Measurements from ENCODE around the gene SMC1B. TPM values are rescaled to one million over a fixed set of nuclear protein-coding genes. Genes with fewer than 3 reads are reported as not detected.
"Not testable (repeated sequence)": the region's sequence is repeated elsewhere in the genome, so short reads cannot be mapped to it uniquely, and the experiment has no call there.

Gene SMC1B
- total RNA-seq, 3 donors from 2014 or later: not detected

GRCh38 chr22:45359627-45360026, 53.8 kb downstream of the SMC1B start:
- H3K27me3 ChIP-seq: no peaks in the 10 kb centered on the region
- H3K4me1 ChIP-seq: no peaks in the 10 kb centered on the region
- H3K4me3 ChIP-seq: no peak overlapping the region
- intact Hi-C loops (cut with DNase I; ENCODE audit: low total_unique reads): no loop called here
- no peak overlapping the region for H3K27ac ChIP-seq
- no peak for DNase-seq (ENCODE audit: low spot score in 2 of 2)
- TF ChIP-seq, protein P1, sequence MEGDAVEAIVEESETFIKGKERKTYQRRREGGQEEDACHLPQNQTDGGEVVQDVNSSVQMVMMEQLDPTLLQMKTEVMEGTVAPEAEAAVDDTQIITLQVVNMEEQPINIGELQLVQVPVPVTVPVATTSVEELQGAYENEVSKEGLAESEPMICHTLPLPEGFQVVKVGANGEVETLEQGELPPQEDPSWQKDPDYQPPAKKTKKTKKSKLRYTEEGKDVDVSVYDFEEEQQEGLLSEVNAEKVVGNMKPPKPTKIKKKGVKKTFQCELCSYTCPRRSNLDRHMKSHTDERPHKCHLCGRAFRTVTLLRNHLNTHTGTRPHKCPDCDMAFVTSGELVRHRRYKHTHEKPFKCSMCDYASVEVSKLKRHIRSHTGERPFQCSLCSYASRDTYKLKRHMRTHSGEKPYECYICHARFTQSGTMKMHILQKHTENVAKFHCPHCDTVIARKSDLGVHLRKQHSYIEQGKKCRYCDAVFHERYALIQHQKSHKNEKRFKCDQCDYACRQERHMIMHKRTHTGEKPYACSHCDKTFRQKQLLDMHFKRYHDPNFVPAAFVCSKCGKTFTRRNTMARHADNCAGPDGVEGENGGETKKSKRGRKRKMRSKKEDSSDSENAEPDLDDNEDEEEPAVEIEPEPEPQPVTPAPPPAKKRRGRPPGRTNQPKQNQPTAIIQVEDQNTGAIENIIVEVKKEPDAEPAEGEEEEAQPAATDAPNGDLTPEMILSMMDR (IDR thresholded peaks at IDR 0.05): no peak
- TF ChIP-seq POLR2AphosphoS5 (IDR thresholded peaks at IDR 0.05) (no peak), POLR2A (IDR thresholded peaks at IDR 0.05) (no peak)
- no peaks in the 10 kb centered on the region for H3K9me3 ChIP-seq
- H3K36me3 ChIP-seq: no peaks in the 10 kb centered on the region

- no peaks in the 10 kb centered on the region for H3K36me3 ChIP-seq
- H3K27ac ChIP-seq: no peak overlapping the region
- no peaks in the 10 kb centered on the region for H3K27me3 ChIP-seq
- no peaks in the 10 kb centered on the region for H3K4me1 ChIP-seq
- intact Hi-C loops (cut with DNase I; ENCODE audit: low total_unique reads): no loop called here
- DNase-seq (ENCODE audit: low spot score in 2 of 2): no peak
- H3K9me3 ChIP-seq: no peaks in the 10 kb centered on the region
- TF ChIP-seq POLR2AphosphoS5 (IDR thresholded peaks at IDR 0.05): no peak
- TF ChIP-seq POLR2A (IDR thresholded peaks at IDR 0.05): no peak
- TF ChIP-seq, protein P1 (IDR thresholded peaks at IDR 0.05): no peak
- H3K4me3 ChIP-seq: no peak overlapping the region
Measured at GRCh38 chr22:45358127-45358526, 55.3 kb downstream of the SMC1B start.

GRCh38 chr22:45357490-45357889, 55.9 kb downstream of the SMC1B start:
- intact Hi-C loops (cut with DNase I; ENCODE audit: low total_unique reads): no loop called here
- no peak overlapping the region for H3K4me3 ChIP-seq
- H3K27me3 ChIP-seq: no peaks in the 10 kb centered on the region
- no peak for DNase-seq (ENCODE audit: low spot score in 2 of 2)
- no peaks in the 10 kb centered on the region for H3K9me3 ChIP-seq
- H3K27ac ChIP-seq: no peak overlapping the region
- H3K36me3 ChIP-seq: no peaks in the 10 kb centered on the region
- no peaks in the 10 kb centered on the region for H3K4me1 ChIP-seq
- TF ChIP-seq POLR2A (IDR thresholded peaks at IDR 0.05): no peak

DNA sequence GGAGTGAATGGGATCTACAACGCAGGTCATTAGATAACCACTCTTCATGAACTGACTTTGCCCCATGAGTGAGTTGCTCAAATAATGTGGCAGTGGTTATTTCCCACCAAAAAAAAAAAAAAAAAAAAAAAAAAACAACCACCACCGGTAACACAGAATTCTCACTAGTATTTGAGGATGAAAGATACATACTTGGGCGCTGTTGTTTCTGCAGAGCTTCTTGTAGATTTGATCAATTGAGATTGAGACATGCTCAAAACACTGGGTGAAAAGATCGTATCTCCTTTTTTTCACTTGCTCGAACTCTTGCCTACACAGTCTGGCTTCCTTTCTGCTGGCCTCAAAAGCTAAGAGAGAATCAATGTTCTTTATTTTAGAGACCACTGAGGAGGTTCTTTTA, 59.6 kb downstream of the SMC1B start:
- Histone ChIP-seq H3K4me3 (no peak overlapping the region), H3K9me3 (no peaks in the 10 kb centered on the region), H3K27ac (no peak overlapping the region), H3K36me3 (no peaks in the 10 kb centered on the region), H3K27me3 (no peaks in the 10 kb centered on the region), H3K4me1 (no peaks in the 10 kb centered on the region)
- intact Hi-C loops (cut with DNase I; ENCODE audit: low total_unique reads): no loop called here
- DNase-seq (ENCODE audit: low spot score in 2 of 2): no peak
- TF ChIP-seq POLR2A (IDR thresholded peaks at IDR 0.05) (no peak), POLR2AphosphoS5 (IDR thresholded peaks at IDR 0.05) (no peak)
- TF ChIP-seq, protein P1 (IDR thresholded peaks at IDR 0.05): no peak

- H3K4me3 ChIP-seq; H3K27me3 ChIP-seq; H3K9me3 ChIP-seq; H3K36me3 ChIP-seq; DNase-seq (ENCODE audit: low spot score in 2 of 2); H3K27ac ChIP-seq; intact Hi-C loops (cut with DNase I; ENCODE audit: low total_unique reads); H3K4me1 ChIP-seq: not testable (repeated sequence)
Measured at GRCh38 chr22:45352757-45353156, 60.6 kb downstream of the SMC1B start.

DNA sequence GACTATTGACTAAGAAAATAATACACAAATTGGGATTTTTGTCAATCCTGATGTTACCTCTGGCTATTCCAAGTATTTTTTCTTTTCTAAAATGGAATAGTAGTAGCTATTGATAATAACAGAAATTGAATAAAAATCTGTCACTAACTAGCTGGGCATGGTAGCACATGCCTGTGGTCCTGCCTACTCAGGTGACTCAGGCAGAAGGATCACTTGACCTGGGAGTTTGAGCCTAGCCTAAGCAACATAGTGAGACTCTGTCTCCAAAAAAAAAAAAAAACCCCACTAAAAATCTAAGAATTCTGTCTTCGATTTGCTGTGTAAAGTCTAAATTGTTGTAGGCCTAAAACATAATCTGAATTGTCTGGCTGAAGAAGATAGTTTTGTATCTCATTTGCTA, 61.4 kb downstream of the SMC1B start:
- H3K4me1 ChIP-seq: no peaks in the 10 kb centered on the region
- intact Hi-C loops (cut with DNase I; ENCODE audit: low total_unique reads): no loop called here
- no peak for TF ChIP-seq POLR2A (IDR thresholded peaks at IDR 0.05)
- TF ChIP-seq, protein P1 (IDR thresholded peaks at IDR 0.05): no peak
- TF ChIP-seq POLR2AphosphoS5 (IDR thresholded peaks at IDR 0.05): no peak
- H3K4me3 ChIP-seq: no peak overlapping the region
- no peaks in the 10 kb centered on the region for H3K27me3 ChIP-seq
- no peak overlapping the region for H3K27ac ChIP-seq
- no peak for DNase-seq (ENCODE audit: low spot score in 2 of 2)
- H3K9me3 ChIP-seq: no peaks in the 10 kb centered on the region
- H3K36me3 ChIP-seq: no peaks in the 10 kb centered on the region

Measured in breast epithelium (tissue), 4 donors.